Ovary (tissue), 9 donors: Measurements from ENCODE around the gene BUB3. TPM values are rescaled to one million over a fixed set of nuclear protein-coding genes. Genes with fewer than 3 reads are reported as not detected.

Experiments
- DNase-seq, 5 donors: peaks; one replicate each; pipeline ENCODE4 v3.0.0-alpha.2; 2019 to 2020
- H3K27ac ChIP-seq, 2 donors: fragments of 200-600 bp; one replicate each; pipeline versions ENCODE4 v1.5.1 to v1.8.0; 2019 to 2022
- H3K27me3 ChIP-seq: fragments of 200-600 bp; one replicate; pipeline ENCODE4 v1.8.0; 2022
- H3K36me3 ChIP-seq: fragments of 200-600 bp; sonication (generic); one replicate; pipeline ENCODE4 v1.5.1; 2019
- H3K4me1 ChIP-seq: one replicate; pipeline ENCODE4 v1.8.1; 2013; ENCODE audit warnings: mild to moderate bottlenecking, moderate library complexity; ENCODE audit not compliant: insufficient read depth
- H3K4me3 ChIP-seq: fragments of 200-600 bp; sonication (generic); one replicate; pipeline ENCODE4 v1.5.1; 2017
- H3K9me3 ChIP-seq, 2 donors: fragments of 200-600 bp in 1 of 2; sonication (generic) in 1 of 2; one replicate each; pipeline versions ENCODE4 v1.5.1 to v1.8.1; 2013 to 2019; ENCODE audit warnings: mild to moderate bottlenecking in 1 of 2, moderate library complexity in 1 of 2
- CTCF ChIP-seq, 3 donors: fragments of 450-650 bp in 2 of 3; fragments of 200-600 bp in 1 of 3; IDR thresholded peaks; one replicate each; pipeline versions ENCODE4 v1.5.1 to v1.8.0; 2016 to 2022; ENCODE audit warnings: antibody characterized with exemption in 3 of 3, mild to moderate bottlenecking in 1 of 3
- EP300 ChIP-seq: sonication (generic); formaldehyde crosslinking; IDR thresholded peaks from one replicate; pipeline ENCODE4 v1.6.1; 2017; ENCODE audit warnings: antibody characterized with exemption
- POLR2A ChIP-seq: fragments of 450-650 bp; IDR thresholded peaks from one replicate; pipeline ENCODE4 v1.6.1; 2017; ENCODE audit warnings: antibody characterized with exemption, mild to moderate bottlenecking, moderate library complexity
- WGBS, 3 donors: extraction: QIAGEN DNeasy Blood & Tissue Kit in 1 of 3; methylation state at CpG; one replicate each; pipeline versions ENCODE4 v1.1.5 to v1.1.7; 2013 to 2017; 5-methylcytosine and 5-hydroxymethylcytosine counted together
- intact Hi-C, 4 donors: fragments of 100-400 bp; cut with DNase I; formaldehyde crosslinking; loops; one replicate each; pipeline versions ENCODE4 v1.11.0 to v1.15.1; 2022 to 2023
- polyA plus RNA-seq, 2 donors: library from polyadenylated mRNA; stranded (reverse); fragments of 200-250 nt in 1 of 2; fragments of 350-450 nt in 1 of 2; fragmentation: Illumina TruSeq in 1 of 2; extraction: RNeasy Lipid Tissue Mini Kit (QIAGEN cat#74804) in 1 of 2; gene quantifications; one replicate each; pipeline ENCODE4 v1.2.3, GENCODE V29; 2013 to 2014
- total RNA-seq, 7 donors: library from RNA; depleted of rRNA in 2 of 7; stranded (reverse); fragments of >200 nt in 2 of 7; fragmentation: NEBNext Ultra II Directional in 3 of 7; extraction: Animal tissue kit (Norgen Biotek cat#: 25700) in 3 of 7; gene quantifications; one replicate each; pipeline versions ENCODE4 v1.1.0 to v1.2.4, GENCODE V29; 2016 to 2023
- donor health status: DM: no; HTN: no; CAD: no; lungs with moderate emphysema.
- donor health status: DM: no; HTN: no; CAD: no.
- donor health status: Bipolar disorder and iron deficiency.
- donor health status: DM: yes; HTN: yes; CAD: no.
- donor health status: DM: no; HTN: no; CAD: no.
- donor health status: DM: yes; HTN: yes; CAD: no.

Gene BUB3
- total and polyA plus RNA-seq, 9 donors, result 54.8 to 63.1 (median 59.9) TPM

DNA sequence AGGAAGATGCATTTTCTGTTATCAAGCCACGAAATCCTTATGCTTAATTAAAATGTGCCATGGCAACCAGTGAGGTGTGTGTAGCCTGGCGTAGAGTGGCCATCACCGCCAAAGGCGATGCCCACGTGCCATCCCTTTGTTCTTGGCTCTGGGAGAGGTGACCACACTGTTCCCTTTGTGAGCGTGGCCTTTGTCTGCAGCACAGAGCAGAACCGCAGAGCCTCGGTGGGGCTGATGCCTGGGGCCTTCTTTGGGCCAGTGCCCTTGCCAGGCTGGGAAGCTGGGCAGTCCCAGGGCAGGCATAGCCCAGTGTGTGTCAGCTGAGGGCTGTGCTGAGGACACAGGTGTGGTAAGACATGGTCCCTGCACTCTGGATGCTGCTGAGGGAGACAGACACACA lies 48.3 kb downstream of the BUB3 start:
- Histone ChIP-seq H3K4me1 (no peaks in the 10 kb centered on the region), H3K27me3 (no peaks in the 10 kb centered on the region), H3K27ac (no peak overlapping the region), H3K9me3 (no peaks in the 10 kb centered on the region), H3K36me3 (no peaks in the 10 kb centered on the region), H3K4me3 (no peak overlapping the region)
- no peak for DNase-seq
- intact Hi-C loops, result no loop called here
- 91 to 95% (median 94%) methylated on average over 8 of the region's 8 CpGs for WGBS, 3 donors
- no peak for TF ChIP-seq EP300
- TF ChIP-seq CTCF (IDR thresholded peaks at IDR 0.05), result no peak
- no peak for TF ChIP-seq POLR2A

- no peaks in the 10 kb centered on the region for H3K4me1 ChIP-seq
- TF ChIP-seq CTCF (IDR thresholded peaks at IDR 0.05) (no peak), EP300 (no peak), POLR2A (no peak)
- WGBS, 3 donors, result 92 to 95% (median 94%) methylated on average over 6 of the region's 6 CpGs
- no peaks in the 10 kb centered on the region for H3K36me3 ChIP-seq
- intact Hi-C loops, result no loop called here
- no peak for DNase-seq
- H3K4me3 ChIP-seq, result no peak overlapping the region
- peaks cover 0 to 2% of the 10 kb centered on the region in 2 donors for H3K9me3 ChIP-seq
- no peaks in the 10 kb centered on the region for H3K27me3 ChIP-seq
- H3K27ac ChIP-seq, result no peak overlapping the region
These were observed 49.4 kb downstream of the BUB3 start for GRCh38 chr10:123203393-123204126.

GRCh38 chr10:123204127-123204461 lies 49.9 kb downstream of the BUB3 start:
- Histone ChIP-seq H3K4me3 (no peak overlapping the region), H3K36me3 (no peaks in the 10 kb centered on the region), H3K4me1 (no peaks in the 10 kb centered on the region), H3K9me3 (peaks cover 0 to 3% of the 10 kb centered on the region in 2 donors), H3K27ac (no peak overlapping the region), H3K27me3 (no peaks in the 10 kb centered on the region)
- WGBS, 3 donors, result 86 to 96% (median 90%) methylated on average over 1 of the region's 1 CpG
- intact Hi-C loops, result no loop called here
- no peak for TF ChIP-seq POLR2A
- no peak for TF ChIP-seq EP300
- no peak for TF ChIP-seq CTCF (IDR thresholded peaks at IDR 0.05)
- DNase-seq, result no peak

GRCh38 chr10:123205041-123205440 lies 50.8 kb downstream of the BUB3 start:
- no peaks in the 10 kb centered on the region for H3K27me3 ChIP-seq
- peaks cover 0 to 3% of the 10 kb centered on the region in 2 donors for H3K9me3 ChIP-seq
- H3K36me3 ChIP-seq, result no peaks in the 10 kb centered on the region
- 96 to 97% (median 97%) methylated on average over 3 of the region's 3 CpGs for WGBS, 3 donors
- intact Hi-C loops, result no loop called here
- no peak for TF ChIP-seq CTCF (IDR thresholded peaks at IDR 0.05)
- TF ChIP-seq EP300, result no peak
- TF ChIP-seq POLR2A, result no peak
- no peak for DNase-seq
- no peaks in the 10 kb centered on the region for H3K4me1 ChIP-seq
- H3K4me3 ChIP-seq, result no peak overlapping the region
- no peak overlapping the region for H3K27ac ChIP-seq
